Hypothalamus (tissue), 51 donors: ENCODE measurements around the gene RIPK1.
"Not testable (repeated sequence)": the region's sequence is repeated elsewhere in the genome, so short reads cannot be mapped to it uniquely, and the experiment has no call there.

ENCODE experiments used
- DNase-seq, 51 donors: peaks; one replicate each; lab custom pipeline; 2025; lab: John Stamatoyannopoulos, UW

Gene RIPK1

GRCh38 chr6:3131695-3132094 lies 63.4 kb downstream of the RIPK1 start:
- DNase-seq = no peak

GRCh38 chr6:3133515-3133914 lies 65.2 kb downstream of the RIPK1 start:
- no peak for DNase-seq

GRCh38 chr6:3135668-3136291 lies 67.5 kb downstream of the RIPK1 start:
- DNase-seq = no peak

- no peak for DNase-seq
Measured at GRCh38 chr6:3136292-3137011, 68.2 kb downstream of the RIPK1 start.

GRCh38 chr6:3137057-3137777 lies 68.9 kb downstream of the RIPK1 start:
- DNase-seq = peak in 2 of 51 donors; percentile 22 to 39

- DNase-seq = not testable (repeated sequence)
Measured at GRCh38 chr6:3137873-3138272, 69.6 kb downstream of the RIPK1 start.

GRCh38 chr6:3138341-3138740 lies 70.0 kb downstream of the RIPK1 start:
- no peak for DNase-seq

GRCh38 chr6:3139090-3139903 lies 71.0 kb downstream of the RIPK1 start:
- DNase-seq = peak in 12 of 51 donors; percentile 13 to 38 (median 22)

- DNase-seq = no peak
Measured at GRCh38 chr6:3140201-3140600, 71.9 kb downstream of the RIPK1 start.

- no peak for DNase-seq
Measured at GRCh38 chr6:3142536-3142935, 74.2 kb downstream of the RIPK1 start.

GRCh38 chr6:3143158-3143557 lies 74.9 kb downstream of the RIPK1 start:
- no peak for DNase-seq

- no peak for DNase-seq
Measured at GRCh38 chr6:3144571-3144970, 76.3 kb downstream of the RIPK1 start.

GRCh38 chr6:3147914-3148757 lies 79.8 kb downstream of the RIPK1 start:
- DNase-seq = no peak

- peak in 2 of 51 donors; percentile 28 to 31 for DNase-seq
Measured at GRCh38 chr6:3151691-3152090, 83.4 kb downstream of the RIPK1 start.

- DNase-seq = no peak
Measured at GRCh38 chr6:3152689-3153088, 84.4 kb downstream of the RIPK1 start.

- DNase-seq = not testable (repeated sequence)
Measured at GRCh38 chr6:3155416-3155815, 87.1 kb downstream of the RIPK1 start.

GRCh38 chr6:3156184-3157130 lies 88.2 kb downstream of the RIPK1 start:
- DNase-seq = peak in 12 of 51 donors; percentile 7 to 48 (median 21)

GRCh38 chr6:3157131-3157933 lies 89.0 kb downstream of the RIPK1 start, which contains the start of gene TUBB2A:
Gene TUBB2A, minus strand, starts transcription at chr6:3157544. Its CDS starts 81 bp downstream, at chr6:3157463.
- peak in 49 of 51 donors; percentile 20 to 89 (median 73) for DNase-seq
